ELR (cell line): ENCODE data around the gene SULT2A1.
"Not testable (repeated sequence)": the region's sequence is repeated elsewhere in the genome, so short reads cannot be mapped to it uniquely, and the experiment has no call there.

ENCODE experiments used
- DNase-seq: peaks from one replicate; pipeline ENCODE4 v3.0.0-alpha.2; 2015; ENCODE audit warnings: low read depth

Gene SULT2A1

DNA sequence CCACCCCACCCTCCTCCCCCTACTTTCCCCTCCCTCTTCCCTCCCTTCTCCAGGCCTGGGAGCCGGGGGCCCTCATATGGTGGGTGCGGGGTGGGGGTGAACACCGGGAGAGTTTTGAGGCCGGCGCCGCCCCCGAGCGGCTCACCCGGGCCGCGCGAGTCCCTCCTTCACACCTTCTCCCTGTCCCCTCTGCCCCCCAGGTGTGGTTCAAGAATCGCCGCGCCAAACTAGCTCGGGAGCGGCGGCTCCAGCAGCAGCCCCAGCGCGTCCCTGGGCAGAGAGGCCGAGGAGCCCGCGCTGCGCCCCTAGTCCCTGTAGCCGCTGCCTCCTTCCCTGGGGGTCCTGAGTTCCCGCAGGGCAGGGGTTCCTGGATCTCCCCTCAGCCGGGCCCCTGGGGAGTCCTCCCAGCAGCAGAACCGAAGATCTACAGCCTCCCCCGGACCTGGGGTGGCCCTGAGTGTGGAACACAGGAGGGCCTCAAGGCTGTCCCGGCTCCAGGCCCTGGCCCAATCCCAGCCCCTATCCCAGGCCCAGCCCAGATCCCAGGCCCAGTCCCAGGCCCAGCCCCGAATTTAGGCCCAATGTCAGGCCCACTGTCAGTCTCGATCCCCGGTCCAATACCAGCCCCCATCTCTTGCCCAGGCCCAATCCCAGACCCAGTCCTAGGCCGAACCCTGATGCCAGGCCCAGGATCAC is 25.4 kb downstream of the SULT2A1 start:
- DNase-seq: no peak

DNA sequence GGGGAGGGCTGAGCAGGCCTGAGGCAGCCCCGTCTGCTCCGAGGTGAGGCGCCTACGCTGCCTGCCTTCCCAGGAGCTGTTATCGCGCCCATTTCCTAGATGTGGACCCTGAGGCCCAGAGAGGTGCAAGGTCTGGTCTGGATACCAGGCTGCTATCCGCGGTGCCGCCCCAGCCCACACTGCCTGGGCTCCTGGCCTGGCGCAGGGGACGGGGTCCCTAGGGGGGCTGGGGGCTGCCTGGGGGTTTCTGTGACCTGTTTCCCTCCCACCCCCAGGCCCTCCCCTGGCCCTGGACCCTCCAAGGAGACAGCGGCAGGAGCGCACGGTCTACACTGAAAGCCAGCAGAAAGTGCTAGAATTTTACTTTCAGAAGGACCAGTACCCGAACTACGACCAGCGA is 26.3 kb downstream of the SULT2A1 start:
- DNase-seq: not testable (repeated sequence)

DNA sequence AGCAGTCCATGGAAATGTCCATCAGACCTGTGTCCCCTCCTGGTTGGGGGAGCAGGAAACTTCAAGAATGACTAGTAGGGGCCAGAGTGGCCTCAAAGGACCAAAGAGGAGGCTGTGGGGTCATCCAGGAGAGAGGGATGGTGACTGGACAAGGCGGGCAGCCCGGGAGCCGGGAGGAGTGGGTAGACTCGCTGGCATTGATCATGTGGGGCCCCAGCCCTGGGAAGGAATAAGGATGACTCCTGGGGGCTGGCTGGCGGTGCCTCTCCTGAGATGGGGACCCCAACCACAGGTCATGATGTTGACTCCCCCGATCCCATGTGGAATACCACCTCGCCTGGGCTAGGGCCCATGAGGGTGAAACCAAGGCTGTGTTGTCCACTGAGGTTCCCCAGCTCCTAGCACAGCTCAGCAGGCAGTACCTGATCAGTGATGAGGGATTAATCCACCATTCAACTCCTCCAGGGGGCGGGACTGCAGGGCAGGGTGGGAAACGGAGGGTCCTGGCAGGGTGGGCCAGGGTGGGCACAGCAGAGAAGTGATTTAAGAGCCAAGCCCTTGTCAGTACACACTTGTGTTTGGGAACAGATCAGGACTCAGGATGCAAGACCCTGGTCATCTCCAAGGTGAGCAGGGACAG is 27.3 kb downstream of the SULT2A1 start, which contains the start of gene TPRX2:
TSS of gene TPRX2 (plus strand) at position 590 of the 640 bp plus-strand sequence. CDS start at position 602, 12 bp downstream.
- DNase-seq: not testable (repeated sequence)

DNA sequence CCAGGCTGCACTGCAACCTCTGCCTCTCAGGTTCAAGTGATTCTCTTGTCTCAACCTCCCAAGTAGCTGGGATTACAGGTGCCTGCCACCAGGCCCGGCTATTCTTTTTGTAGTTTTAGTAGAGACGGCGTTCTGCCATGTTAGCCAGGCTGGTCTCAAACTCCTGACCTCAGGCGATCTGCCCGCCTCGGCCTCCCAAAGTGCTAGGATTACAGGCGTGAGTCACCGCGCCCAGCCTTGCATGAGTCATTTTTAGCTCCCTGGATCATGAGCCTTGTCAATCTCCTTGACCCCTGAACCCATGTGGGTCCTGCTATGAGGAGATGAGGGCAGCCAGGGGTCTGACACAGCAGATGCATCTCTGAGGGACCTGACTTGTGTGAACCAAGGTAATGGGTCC is 27.9 kb downstream of the SULT2A1 start:
- DNase-seq: peak; percentile 71

DNA sequence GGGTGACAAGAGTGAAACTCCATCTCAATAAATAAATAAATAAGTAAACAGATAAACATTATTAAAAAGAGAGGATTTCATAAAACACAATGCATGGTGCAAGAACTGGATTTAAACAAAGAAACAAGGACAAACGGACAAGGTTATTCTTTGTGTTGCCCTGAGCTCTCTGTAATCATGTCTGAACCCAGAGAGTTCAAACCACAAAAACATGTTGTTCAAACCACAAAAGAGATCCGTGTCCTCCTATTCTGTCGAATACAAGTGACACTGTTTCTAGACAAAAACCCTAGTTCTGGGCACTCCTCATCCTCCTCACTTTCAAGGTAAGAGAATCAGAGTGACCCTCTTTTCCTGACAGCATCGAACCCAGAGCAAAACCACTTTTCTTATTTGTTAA is 31.7 kb downstream of the SULT2A1 start:
- DNase-seq: no peak

DNA sequence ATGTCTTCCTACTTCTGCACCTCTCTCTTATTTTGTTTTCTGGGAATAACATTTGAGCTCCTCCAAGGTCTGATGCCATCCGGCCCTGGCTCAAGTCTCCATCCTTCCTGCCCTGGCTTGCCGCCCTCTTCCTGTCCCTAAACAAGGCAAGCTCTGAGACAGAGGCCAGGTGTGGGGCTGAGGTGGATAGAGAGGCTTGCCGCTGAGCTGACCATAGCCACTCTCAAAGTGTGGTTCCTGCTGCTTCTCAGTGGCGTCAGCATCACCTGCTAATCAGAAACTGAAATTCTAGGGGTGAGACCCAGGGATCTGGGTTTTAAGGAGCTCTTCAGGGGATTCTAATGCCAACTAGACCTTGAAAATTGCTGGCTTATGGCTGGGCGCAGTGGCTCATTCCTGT is 33.1 kb downstream of the SULT2A1 start:
- DNase-seq: no peak

DNA sequence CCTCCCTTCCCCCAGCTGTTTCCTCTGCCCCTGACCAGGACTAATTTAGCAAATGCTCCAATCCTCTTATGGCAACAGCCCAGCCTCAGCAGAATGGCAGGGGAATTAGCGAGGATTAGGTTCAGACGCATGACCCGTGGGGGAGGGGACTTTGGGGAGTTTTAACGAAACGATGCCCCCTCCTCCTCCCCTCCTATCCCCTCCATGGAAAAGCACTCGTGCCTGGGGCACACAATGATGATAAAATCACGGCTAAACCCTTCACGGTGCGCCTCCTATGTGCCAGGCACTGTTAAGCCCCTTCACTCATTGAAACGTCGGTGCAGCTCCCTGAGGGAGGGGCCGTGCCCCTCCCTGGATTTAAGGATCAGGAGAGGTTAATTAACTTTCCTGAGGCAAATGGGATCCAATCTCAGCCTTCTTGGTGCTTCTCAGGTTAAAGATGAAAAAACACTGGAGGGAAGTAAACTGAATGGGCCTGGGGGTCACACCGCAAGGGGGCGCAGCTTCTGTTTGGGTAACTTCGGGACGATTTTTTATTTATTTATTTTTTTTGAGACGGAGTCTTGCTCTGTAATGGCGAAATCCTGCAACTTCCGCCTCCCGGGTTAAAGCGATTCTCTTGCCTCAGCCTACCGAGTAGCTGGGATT is 37.2 kb downstream of the SULT2A1 start:
- DNase-seq: peak; percentile 44

DNA sequence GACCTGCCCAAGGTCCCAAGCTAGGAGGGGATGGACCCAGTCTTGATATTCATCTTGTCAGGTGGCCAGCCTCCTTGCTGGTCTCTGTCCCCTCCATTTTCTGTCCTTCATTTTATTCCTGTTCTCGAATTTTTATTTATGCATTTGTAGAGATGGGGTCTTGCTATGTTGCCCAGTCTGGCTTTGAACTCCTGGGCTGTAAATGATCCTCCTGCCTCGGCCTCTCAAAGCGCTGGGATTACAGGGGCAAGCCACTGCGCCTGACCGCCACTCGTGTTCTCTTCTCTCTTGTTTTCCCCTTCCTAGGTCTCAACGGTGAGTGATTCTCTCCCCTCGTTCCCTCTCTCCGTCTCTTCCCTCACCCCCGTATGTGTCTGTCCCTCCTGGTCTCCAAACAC is 37.7 kb downstream of the SULT2A1 start:
- no peak for DNase-seq

DNA sequence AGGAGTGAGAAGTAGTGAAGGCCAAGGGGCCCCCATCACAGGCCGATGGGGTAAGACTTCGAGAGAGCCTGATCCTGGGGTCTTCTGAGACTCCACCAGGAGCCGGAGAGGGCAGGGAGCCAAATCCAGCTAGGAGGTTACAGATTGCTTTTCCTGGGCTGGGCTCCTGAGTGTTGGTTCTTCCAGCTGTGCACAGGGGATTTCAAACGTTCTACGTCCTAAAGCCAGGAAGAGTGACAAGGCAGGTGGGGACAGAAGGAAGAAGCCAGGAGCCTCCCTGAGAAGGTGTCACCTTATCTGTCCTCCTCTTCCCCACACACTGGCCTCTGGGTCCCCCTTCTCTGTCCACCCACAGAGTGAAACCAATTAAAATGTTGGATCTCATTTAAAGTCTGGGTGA is 43.2 kb downstream of the SULT2A1 start:
- DNase-seq: no peak

DNA sequence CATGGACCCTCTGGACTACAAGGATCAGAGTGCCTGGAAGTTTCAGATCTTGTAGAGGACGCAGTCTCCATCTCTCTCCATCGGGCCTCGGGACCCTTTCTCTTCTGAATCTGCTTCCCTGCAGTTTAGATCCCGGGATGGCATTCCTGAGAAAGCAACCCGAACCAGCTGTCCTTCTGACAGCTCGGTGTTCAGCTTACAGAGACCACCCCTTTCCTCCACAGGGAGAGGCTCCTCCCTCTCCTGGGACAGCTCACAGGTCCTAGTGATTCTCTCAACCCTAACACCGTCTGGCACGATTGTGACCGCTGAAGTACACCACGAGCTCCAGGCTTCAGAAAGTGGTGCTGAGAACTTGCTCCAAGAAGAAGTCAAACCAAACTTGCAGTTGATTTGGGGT is 46.2 kb downstream of the SULT2A1 start:
- no peak for DNase-seq

DNA sequence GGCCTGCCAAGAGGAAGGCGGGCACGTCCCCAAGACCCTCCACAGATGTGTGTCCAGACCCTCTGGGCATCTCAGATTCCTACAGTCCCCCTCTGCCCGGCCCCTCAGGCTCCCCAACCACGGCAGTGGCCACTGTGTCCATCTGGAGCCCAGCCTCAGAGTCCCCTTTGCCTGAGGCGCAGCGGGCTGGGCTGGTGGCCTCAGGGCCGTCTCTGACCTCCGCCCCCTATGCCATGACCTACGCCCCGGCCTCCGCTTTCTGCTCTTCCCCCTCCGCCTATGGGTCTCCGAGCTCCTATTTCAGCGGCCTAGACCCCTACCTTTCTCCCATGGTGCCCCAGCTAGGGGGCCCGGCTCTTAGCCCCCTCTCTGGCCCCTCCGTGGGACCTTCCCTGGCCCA is 46.7 kb downstream of the SULT2A1 start:
- DNase-seq: no peak

DNA sequence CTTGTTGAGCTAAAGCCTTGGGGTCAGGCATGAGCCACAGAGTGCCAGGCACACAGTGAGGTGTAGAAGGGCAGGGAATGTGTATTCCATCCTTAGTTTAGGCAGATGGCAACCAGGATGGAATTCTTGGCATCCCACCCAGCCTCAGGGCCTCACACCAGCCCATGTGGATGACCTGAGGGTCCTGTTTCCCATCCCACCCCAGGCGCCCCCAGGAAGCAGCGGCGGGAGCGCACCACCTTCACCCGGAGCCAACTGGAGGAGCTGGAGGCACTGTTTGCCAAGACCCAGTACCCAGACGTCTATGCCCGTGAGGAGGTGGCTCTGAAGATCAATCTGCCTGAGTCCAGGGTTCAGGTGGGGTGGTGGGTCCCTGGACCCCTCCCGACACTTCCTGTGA is 50.1 kb downstream of the SULT2A1 start:
- no peak for DNase-seq

DNA sequence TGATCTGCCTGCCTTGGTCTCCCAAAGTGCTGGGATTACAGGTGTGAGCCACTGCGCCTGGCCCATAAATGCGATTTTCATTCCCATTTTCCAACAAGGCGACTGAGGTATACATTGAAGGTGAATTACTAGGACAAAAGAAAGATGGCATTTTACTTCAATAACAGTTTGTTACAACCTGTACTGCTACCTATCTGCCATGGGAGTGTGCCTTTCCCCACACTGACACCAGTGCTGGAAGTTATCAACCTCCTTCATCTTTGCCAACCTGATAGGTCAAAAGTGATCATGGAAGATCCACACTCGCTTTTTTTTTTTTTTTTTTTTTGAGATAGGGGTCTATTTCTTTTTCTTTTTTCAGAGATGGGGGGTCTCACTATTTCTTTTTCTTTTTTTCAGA is 53.4 kb downstream of the SULT2A1 start:
- DNase-seq: no peak

DNA sequence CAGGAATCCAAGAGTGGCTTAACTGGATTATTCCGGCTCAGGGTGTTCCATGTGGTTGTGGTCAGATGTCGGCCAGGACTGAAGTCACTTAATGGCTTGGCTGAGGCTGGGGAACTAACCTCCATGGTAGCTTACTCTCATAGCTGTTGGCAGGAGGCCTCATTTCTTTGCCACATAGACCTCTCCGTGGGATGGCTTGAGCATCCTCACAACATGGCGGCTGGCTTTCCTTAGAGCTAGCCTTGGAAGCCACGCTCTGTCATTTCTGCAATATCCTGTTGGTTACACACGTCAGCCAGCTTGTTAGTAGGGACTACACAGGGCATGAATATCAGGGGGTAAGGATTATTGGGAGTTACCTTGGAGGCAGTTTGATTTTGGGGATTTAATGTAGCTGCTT is 59.3 kb downstream of the SULT2A1 start:
- DNase-seq: no peak

DNA sequence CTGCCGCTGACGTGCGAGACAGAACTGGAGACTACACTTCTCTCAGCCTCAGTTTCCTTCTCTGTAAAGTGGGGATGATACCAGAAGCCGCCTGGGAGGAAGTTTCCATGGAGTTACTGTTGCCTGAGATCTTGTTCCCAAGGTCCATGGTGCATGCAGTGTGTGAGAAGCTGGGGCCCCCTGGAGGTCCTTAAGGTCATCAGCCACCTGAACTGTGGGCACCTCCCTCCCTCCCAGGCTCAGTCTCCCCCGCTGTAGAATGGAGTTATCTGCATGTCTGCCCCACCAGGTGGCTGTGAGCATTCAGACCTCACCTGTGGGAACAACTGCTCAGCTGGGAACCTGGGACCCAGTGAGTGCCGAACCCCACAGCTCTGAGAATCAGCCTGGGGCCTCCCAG is 61.7 kb downstream of the SULT2A1 start:
- no peak for DNase-seq

DNA sequence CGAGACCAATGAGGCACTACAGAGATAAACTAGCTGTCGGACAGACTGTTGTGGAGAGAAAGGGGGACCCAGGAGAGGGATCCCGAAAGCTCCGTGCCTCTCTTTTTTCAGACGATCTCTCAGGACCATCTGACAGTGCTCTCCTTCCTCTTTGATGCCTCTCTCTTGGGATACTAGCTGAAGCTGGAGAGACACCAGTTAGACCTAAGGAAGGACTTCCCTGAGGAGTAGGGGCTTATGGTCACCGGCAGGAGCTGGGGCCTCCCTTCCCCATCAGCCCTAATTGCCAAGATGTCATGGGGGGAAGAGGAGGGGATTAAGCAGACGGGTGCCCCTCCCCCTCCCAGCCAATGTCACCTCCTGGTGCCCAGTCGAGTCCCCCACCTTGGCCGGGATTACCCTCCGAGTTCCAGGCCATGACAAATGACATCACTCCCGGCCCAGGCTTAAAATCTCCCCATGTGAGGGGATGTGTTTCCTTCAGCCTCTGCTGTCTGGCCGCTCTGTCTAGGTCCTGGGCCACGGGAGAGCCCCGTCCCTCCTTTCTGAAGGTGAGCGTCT is 64.6 kb downstream of the SULT2A1 start, which contains the start of gene CRX:
TSS of gene CRX (plus strand) at position 478 of the 561 bp plus-strand sequence. CDS start 12,507 bp downstream, outside the sequence.
- DNase-seq: no peak
